Endothelial cell of umbilical vein (primary cell): Measurements from ENCODE around the gene CCDC180. TPM values are rescaled to one million over a fixed set of nuclear protein-coding genes. Genes with fewer than 3 reads are reported as not detected.

ENCODE experiments used
- BruUV-seq: library from RNA; stranded (reverse); fragments of 400-500 nt; replicated peaks from 2 replicates; lab custom pipeline; 2021; lab: Mats Ljungman, UMichigan
- CTCF ChIA-PET: fragments of 300-600, 350-600 bp; sonication (Branson Sonifier 250); formaldehyde crosslinking; loops from one replicate; lab custom pipeline; 2021; ENCODE audit warnings: antibody characterized with exemption, inconsistent platforms; lab: Charles Lee
- POLR2A ChIA-PET: fragments of 300-600, 350-600 bp; sonication (Branson Sonifier 250); formaldehyde crosslinking; loops from one replicate; lab custom pipeline; 2021; ENCODE audit warnings: antibody characterized with exemption, inconsistent platforms; lab: Charles Lee
- DNase-seq: peaks from one replicate; pipeline ENCODE4 v3.0.0-alpha.2; 2011; ENCODE audit warnings: low read depth, low spot score
- FAIRE-seq: peaks from 2 replicates; lab custom pipeline; 2011; peaks lifted over from hg19 to GRCh38; lab: Jason Lieb, UNC
- H2AFZ ChIP-seq: 2 replicates; pipeline ENCODE4 v1.6.0; 2012; ENCODE audit warnings: low read depth, low read length, control low read depth, inconsistent platforms
- H3K27ac ChIP-seq: 2 replicates; pipeline ENCODE4 v1.5.1; 2011; ENCODE audit warnings: low read depth, mild to moderate bottlenecking, control low read depth, low read length, moderate library complexity; ENCODE audit not compliant: insufficient read depth
- H3K27me3 ChIP-seq, 2 experiments: 2 replicates each; pipeline versions ENCODE4 v1.6.0 to v1.6.1; 2011; ENCODE audit warnings: low read length in 2 of 2, mixed read lengths in 1 of 2; ENCODE audit not compliant: control insufficient read depth in 2 of 2, insufficient read depth in 2 of 2
- H3K36me3 ChIP-seq, 2 experiments: 2 replicates in 1 of 2; 3 replicates in 1 of 2; pipeline ENCODE4 v1.5.1; 2011; ENCODE audit warnings: low read length in 2 of 2, mild to moderate bottlenecking in 1 of 2, moderate library complexity in 1 of 2; ENCODE audit not compliant: control insufficient read depth in 2 of 2, insufficient read depth in 2 of 2; ENCODE audit errors: extremely low read depth in 1 of 2
- H3K4me1 ChIP-seq: 3 replicates; pipeline ENCODE4 v1.5.1; 2011; ENCODE audit warnings: mild to moderate bottlenecking, low read length; ENCODE audit not compliant: control insufficient read depth, insufficient read depth; ENCODE audit errors: extremely low read depth
- H3K4me2 ChIP-seq: 2 replicates; pipeline ENCODE4 v1.6.1; 2011; ENCODE audit warnings: low read length, control low read depth, mixed read lengths; ENCODE audit not compliant: insufficient read depth
- H3K4me3 ChIP-seq, 3 experiments: fragments of 200-600 bp in 1 of 3; sonication (generic), shearing (Covaris generic) in 1 of 3; replicated peaks in 1 of 3; 2 replicates each; pipeline ENCODE4 v1.5.1; 2011 to 2016; ENCODE audit warnings: control low read depth in 3 of 3, low read length in 3 of 3, mild to moderate bottlenecking in 2 of 3, inconsistent platforms in 1 of 3, low read depth in 1 of 3, moderate library complexity in 1 of 3; ENCODE audit not compliant: insufficient read depth in 1 of 3
- H3K79me2 ChIP-seq: 2 replicates; pipeline ENCODE4 v1.6.0; 2012; ENCODE audit warnings: low read length, inconsistent platforms; ENCODE audit not compliant: control insufficient read depth, insufficient read depth
- H3K9ac ChIP-seq: replicated peaks from 2 replicates; pipeline ENCODE3; 2011; ENCODE audit warnings: low read length, control low read depth; ENCODE audit not compliant: insufficient read depth; ENCODE audit errors: extremely low read depth
- H3K9me1 ChIP-seq: replicated peaks from 3 replicates; pipeline ENCODE4 v1.6.0; 2011; ENCODE audit warnings: mild to moderate bottlenecking, low read length; ENCODE audit not compliant: control insufficient read depth, insufficient read depth; ENCODE audit errors: extremely low read depth
- H3K9me3 ChIP-seq: replicated peaks from 2 replicates; pipeline ENCODE4 v1.5.1; 2012; ENCODE audit warnings: low read length, inconsistent platforms; ENCODE audit not compliant: control insufficient read depth, insufficient read depth
- H4K20me1 ChIP-seq: replicated peaks from 2 replicates; pipeline ENCODE3; 2011; ENCODE audit warnings: mild to moderate bottlenecking, low read length; ENCODE audit not compliant: control insufficient read depth, insufficient read depth; ENCODE audit errors: extremely low read depth
- CTCF ChIP-seq, 2 donors: IDR thresholded peaks; 1 replicate in 1 of 2; 2 replicates in 1 of 2; pipeline ENCODE4 v1.5.1; 2011; ENCODE audit warnings: low read length in 2 of 2, mild to moderate bottlenecking in 2 of 2, moderate library complexity in 2 of 2, control low read depth in 1 of 2, inconsistent platforms in 1 of 2, low read depth in 1 of 2; ENCODE audit not compliant: insufficient read depth in 1 of 2; ENCODE audit errors: extremely low read depth in 1 of 2
- EZH2 ChIP-seq: IDR thresholded peaks from 2 replicates; pipeline ENCODE4 v1.6.1; 2012; ENCODE audit warnings: borderline replicate concordance, low read depth, mild to moderate bottlenecking, moderate library complexity, low read length, inconsistent platforms; ENCODE audit not compliant: severe bottlenecking
- FOS ChIP-seq: IDR thresholded peaks from 2 replicates; pipeline ENCODE4 v1.6.1; 2011; ENCODE audit warnings: mild to moderate bottlenecking, low read length, moderate library complexity, borderline replicate concordance; ENCODE audit not compliant: insufficient read depth
- GATA2 ChIP-seq: IDR thresholded peaks from 2 replicates; pipeline ENCODE4 v1.7.0; 2011; ENCODE audit warnings: low read depth, mild to moderate bottlenecking, moderate library complexity, mixed read lengths, low read length; ENCODE audit not compliant: insufficient read length, insufficient read depth
- JUN ChIP-seq: IDR thresholded peaks from 2 replicates; pipeline ENCODE4 v1.6.1; 2011; ENCODE audit warnings: borderline replicate concordance, low read depth; ENCODE audit not compliant: insufficient read length, insufficient read depth
- MAX ChIP-seq: IDR thresholded peaks from 2 replicates; pipeline ENCODE4 v1.6.1; 2011; ENCODE audit not compliant: insufficient read depth, insufficient read length
- MYC ChIP-seq: IDR thresholded peaks from one replicate; pipeline ENCODE4 v1.6.1; 2011; ENCODE audit warnings: mild to moderate bottlenecking, low read depth, low read length
- POLR2A ChIP-seq: IDR thresholded peaks from 2 replicates; pipeline ENCODE4 v1.6.1; 2012; ENCODE audit warnings: low read depth, mild to moderate bottlenecking, control low read depth, low read length
- POLR2AphosphoS5 ChIP-seq: IDR thresholded peaks from 2 replicates; pipeline ENCODE4 v1.6.1; 2012; ENCODE audit warnings: low read depth, mild to moderate bottlenecking, control low read depth, low read length, moderate library complexity; ENCODE audit not compliant: insufficient read depth
- dilution Hi-C: fragments of 300-500 bp; cut with MboI; formaldehyde crosslinking; loops from one replicate; pipeline ENCODE4 v1.15.0; 2019; ENCODE audit warnings: low sequenced_read_pairs; ENCODE audit not compliant: extremely low pct_ligation_motif_present
- intact Hi-C: fragments of 100-400 bp; cut with micrococcal nuclease; formaldehyde crosslinking; loops from one replicate; pipeline ENCODE4 v1.10.0; 2022
- polyA plus RNA-seq, 4 experiments: library from polyadenylated mRNA; depleted of rRNA in 3 of 4; stranded (reverse) in 3 of 4; unstranded in 1 of 4; fragments of >200 nt; gene quantifications; 2 replicates each; pipeline versions ENCODE4 v1.2.1 to v1.2.3, GENCODE V29; 2011 to 2012; ENCODE audit warnings: missing spikeins in 1 of 4
- total RNA-seq: library from RNA; stranded (reverse); gene quantifications from 2 replicates; pipeline ENCODE4 v1.2.3, GENCODE V29; 2021

The CCDC180 gene
- total and polyA plus RNA-seq, 2 donors (not counting 3 experiments of a cell fraction or from before 2014, with no cell fraction given), result 0.30 to 2.5 TPM

- intact Hi-C loops, result no loop called here
- TF ChIP-seq EZH2, result no peak
- no peak for TF ChIP-seq MYC
- no peak for TF ChIP-seq JUN
- TF ChIP-seq POLR2AphosphoS5, result no peak
- no peak for TF ChIP-seq FOS
- no peak for TF ChIP-seq CTCF (IDR thresholded peaks at IDR 0.05; ENCODE audit: extremely low read depth in 1 of 2, insufficient read depth in 1 of 2, low read depth in 1 of 2, low read length in 2 of 2)
- no peak for TF ChIP-seq MAX
- TF ChIP-seq POLR2A, result no peak
- no peak for TF ChIP-seq GATA2
- no peaks in the 10 kb centered on the region for H3K9me1 ChIP-seq
- peaks cover 12 to 14% of the 10 kb centered on the region in 2 experiments for H3K27me3 ChIP-seq
- ChIA-PET CTCF (no interaction called here), POLR2A (no interaction called here)
- no peaks in the 10 kb centered on the region for H4K20me1 ChIP-seq
- FAIRE-seq (no peak), DNase-seq (no peak)
- no peak overlapping the region for H2AFZ ChIP-seq
- H3K9ac ChIP-seq, result no peak overlapping the region
- no TSS peak for BruUV-seq
- H3K4me3 ChIP-seq, result no peak overlapping the region
- no peaks in the 10 kb centered on the region for H3K36me3 ChIP-seq
- no peaks in the 10 kb centered on the region for H3K79me2 ChIP-seq
- no peaks in the 10 kb centered on the region for H3K9me3 ChIP-seq
- dilution Hi-C loops, result no loop called here
- H3K4me1 ChIP-seq, result peaks cover 7% of the 10 kb centered on the region
- H3K4me2 ChIP-seq, result no peak overlapping the region
- H3K27ac ChIP-seq, result no peak overlapping the region
Observed at GRCh38 chr9:97311798-97312500, 4.5 kb downstream of the CCDC180 start.
